HTERT RPE-1 (cell line): Measurements from ENCODE around the gene GRAMD4.

Experiments used
- in situ Hi-C: fragments of 300-500 bp; cut with MboI; formaldehyde crosslinking; loops from 4 replicates; pipeline ENCODE4 v1.14.3; 2020; ENCODE audit warnings: low sequenced_read_pairs

Gene GRAMD4

DNA sequence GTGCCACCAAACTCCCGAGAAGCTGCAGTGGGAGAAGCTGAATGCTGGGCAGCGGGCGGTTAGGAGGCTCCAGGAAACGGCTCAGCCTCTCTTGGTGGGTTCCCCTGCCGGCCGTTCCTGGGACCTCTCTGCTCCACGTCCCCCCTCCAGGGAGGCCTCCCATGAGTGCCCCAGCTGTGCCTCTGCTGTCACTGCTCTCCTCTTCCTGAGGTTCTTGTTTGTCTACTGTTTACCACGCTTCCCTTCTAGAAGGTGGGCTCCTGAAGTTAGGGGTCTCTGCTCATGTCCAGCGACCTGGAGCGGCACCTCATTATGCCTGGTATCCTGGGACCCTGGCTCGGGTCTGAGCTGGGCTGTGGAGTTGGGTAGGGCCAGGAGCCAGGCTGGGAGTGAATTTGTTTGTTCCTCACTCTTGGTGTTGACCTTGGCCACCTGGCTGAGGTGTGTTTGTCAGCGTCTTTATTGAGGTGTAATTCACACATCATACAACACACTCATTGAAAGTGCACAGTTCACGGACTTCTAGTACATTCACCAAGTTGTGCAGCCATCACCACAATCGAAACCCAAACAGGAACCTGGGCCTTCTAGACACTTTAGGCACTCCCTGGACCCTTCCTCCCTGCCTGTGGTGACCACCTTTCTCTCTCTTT, 37.8 kb upstream of the GRAMD4 start:
- in situ Hi-C loops = no loop called here

DNA sequence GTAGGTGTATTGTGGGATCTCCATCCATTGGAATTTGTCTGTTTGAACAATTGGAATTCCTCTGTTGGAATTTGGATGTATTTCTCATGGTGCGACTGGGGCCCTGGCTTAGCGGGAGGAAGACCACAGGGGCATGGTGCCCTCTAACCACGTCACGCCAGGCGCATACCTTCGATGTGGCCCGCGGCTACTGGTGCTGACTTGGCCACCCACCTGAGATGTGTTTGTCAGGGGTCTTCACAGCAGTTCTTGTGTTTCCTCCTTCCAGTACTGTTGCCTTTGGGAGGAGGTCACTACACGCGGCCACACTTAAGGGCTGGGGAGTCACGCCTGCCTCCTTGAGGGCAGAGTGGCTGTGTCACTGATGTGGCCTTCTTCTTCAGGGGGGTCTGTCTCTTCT, 36.6 kb upstream of the GRAMD4 start:
- in situ Hi-C loops = no loop called here

DNA sequence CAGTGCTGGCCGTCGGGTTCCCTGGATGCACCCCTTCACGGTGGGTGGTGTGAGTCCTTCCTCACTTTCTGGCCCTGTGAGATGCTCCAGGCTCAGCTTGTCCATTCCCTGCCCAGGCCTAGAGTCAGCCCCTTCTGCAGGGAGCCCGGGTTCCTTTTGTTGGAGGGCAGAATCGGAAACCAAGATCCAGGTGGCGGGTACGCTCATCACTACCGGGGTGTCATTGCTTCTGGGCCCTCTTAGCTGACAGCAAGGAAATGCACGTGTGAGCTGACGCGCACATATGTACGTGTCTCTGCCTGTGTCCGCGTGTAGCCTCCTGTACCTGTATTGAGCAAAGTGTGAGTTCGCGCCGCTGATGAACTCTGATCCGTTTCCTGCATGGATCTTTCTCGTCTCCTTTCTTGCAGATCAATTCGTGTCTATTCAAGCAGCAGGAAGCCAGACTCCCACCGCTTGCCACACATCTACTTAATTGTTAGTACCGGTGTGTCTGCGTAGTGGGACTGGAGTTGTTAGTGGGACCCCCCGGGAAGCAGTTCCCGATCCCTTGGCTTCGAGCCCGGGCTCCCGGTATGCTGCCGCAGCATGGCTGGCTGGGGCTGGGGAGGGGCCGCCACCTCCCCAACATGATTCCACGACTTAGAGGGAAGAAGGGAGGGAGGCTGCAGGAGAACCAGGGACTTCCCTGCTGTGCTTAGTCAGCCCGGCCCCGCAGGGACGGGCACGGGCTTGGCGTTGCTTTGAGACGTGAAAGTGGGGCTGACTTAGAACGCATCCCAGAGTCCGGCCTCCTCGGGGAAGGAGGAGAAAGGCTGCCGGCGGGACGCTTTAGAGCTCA, 35.9 kb upstream of the GRAMD4 start:
- in situ Hi-C loops = no loop called here

DNA sequence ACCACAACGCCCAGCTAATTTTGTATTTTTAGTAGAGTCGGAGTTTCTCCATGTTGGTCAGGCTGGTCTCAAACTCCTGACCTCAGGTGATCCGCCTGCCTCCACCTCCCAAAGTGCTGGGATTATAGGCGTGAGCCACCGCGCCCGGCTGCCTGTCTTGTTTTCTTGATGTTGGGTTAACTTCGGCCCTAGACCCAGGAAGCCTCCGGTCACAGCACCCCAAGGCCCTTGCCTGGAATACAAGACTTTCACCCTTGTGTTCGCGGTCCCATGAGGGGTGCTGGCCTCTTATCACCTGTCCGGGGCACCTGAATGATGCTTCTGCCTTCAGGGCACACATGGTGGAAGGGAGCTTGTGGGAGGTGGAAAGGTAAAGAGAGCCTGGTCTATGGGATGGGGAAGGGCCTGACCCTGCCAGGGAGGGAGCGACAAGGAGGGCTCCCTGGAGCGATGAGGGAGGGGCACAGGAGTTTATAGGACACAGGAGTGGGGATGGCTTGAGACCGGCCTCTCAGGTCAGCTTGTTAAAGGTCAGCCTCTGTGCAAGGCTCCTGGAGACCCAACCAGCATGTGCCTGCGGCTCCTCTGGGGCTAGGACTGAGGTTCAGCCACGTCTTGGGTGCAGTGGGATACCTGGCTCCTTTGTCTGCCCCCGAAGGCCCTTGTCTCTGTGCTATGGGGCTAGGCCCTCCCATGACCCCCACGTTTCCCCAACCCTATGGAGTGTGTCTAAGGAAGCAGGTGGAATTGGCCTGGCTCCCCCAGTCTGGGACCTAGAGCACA, 34.7 kb upstream of the GRAMD4 start:
- in situ Hi-C loops = no loop called here

DNA sequence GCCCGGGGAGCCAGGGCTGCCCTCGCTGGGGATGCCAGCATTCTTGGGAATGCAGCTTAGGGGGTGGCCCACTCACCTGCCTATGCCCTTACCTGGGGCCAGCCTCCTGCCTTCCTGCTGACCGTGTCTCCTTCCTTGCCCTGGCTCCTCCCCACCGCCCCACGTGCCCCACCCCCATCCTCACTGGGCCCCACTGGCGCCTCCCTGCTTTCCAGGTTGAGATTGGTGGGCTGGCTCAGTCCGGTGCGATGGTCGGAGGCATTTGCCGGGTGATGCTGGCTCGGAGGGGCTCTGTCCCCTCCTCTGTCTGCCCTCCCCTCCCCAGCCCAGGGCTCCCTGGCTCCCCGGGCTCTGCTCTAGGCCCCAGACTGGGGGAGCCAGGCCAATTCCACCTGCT, 34.1 kb upstream of the GRAMD4 start:
- in situ Hi-C loops = no loop called here

DNA sequence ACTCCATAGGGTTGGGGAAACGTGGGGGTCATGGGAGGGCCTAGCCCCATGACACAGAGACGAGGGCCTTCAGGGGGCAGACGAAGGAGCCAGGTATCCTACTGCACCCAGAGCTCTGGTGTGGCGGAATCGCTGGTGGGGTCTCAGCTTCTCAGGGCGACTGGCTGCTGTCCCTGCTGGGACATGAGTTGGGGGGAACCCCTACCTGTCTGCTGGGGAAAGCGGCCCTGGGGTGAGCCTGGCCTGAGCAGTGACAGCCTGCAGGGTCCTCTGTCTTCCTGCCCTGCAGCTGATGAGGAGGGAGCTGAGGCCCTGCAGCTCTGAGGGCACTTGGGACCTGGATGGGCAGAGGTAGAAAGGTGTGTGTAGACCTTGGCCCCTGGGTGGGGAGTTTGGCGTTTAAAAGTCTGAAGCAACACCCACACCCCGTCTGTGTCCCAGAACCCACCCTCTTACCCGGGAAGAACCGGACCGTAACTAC, 33.6 kb upstream of the GRAMD4 start:
- in situ Hi-C loops = no loop called here

DNA sequence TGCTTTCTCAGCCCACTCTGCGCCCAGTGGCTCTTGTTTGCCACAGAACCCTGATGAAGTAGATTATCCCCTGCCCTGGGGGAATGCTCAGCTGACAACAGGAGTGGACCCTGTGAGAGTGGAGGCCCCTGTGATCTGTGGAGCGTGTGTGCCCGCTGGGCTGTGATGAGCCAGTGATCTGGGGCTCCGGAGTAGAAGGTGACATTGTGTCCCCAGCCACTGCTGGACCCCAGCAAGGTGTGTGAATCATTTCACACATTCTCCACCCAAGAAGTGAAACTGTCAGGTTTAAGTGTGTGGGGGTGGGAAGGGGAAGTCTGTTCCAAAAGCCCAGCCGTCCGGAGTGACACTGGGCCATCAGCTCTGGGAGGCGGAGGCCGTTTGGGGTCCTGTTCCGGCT, 33.1 kb upstream of the GRAMD4 start:
- in situ Hi-C loops = no loop called here

DNA sequence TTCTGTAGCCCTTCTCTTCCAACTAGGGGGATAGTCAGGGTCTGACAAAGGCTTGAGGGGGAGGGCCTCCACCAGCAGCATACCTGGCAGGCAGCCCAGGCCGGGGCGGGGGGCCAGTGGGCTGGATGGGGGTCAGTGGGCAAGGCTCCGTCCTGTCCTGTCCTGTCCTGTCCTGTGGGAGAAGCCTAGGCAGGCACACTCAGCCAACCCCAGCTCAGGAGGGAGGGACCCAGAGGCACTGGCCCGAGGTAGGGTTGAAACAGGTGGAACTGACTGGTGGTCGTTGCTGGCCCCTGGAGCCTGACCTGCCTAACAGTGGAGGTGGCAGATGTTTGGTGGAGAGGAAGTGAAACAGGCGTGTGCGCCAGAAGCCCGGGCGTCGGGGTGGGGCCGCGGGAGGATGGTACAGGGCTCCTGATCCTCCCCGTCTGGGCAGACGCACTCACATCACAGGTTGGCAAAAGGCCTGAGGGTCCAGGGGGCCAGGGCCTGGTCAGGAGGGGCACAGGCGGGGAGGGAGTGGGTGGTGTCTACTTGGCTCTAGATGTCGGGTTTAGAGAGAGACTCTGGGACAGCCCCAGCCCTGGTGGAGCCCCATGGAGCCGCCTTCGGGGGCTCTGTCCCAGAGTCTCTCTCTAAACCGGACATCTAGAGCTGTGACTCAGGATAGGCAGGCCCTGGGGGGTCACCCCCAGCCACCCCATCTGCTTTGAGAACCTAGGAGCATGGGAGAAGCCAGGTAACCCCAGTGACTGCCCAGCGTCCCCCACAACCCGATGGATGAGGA, 32.5 kb upstream of the GRAMD4 start:
- in situ Hi-C loops = no loop called here

DNA sequence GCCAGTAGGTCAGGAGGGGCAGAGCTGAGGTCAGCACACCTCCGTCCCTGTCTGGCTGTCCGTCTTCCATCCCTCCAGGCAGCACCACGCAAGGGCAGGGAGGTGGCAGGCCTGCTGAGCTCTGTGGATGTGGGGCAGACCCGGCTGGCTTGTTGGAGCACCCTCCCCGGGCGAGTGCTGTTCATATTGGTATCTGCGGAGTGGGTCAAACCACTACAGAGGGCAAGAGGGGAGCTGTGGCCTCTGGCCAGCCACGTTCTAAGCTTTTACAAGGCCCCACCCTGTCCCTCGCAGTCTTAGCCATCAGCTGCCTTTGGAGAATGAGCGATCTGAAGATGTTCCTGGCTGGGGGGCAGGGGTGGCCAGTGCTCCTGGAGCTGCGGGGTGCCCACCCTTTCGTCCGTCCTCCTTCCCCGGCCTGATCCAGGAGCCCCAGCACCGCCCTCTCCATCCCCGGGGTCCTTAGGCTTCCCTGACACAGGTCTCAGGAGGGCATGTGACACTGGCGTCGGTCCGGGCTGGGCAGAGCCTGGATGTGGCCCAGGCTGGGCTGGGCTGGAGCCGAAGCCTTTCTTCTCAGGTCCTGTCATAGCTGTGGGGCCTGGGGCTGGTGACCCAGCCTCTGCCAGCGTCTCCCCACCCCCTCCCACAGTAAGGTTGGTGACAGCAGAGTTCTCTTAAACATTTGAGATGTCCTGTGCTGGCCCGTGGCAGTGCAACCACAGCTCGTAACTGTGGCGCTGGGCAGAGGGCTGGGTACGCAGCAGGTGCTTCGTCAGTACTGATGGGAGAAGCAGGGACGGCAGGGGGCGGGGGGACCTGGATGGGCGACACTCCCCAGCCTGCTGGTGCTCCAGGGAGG, 31.7 kb upstream of the GRAMD4 start:
- in situ Hi-C loops = no loop called here

DNA sequence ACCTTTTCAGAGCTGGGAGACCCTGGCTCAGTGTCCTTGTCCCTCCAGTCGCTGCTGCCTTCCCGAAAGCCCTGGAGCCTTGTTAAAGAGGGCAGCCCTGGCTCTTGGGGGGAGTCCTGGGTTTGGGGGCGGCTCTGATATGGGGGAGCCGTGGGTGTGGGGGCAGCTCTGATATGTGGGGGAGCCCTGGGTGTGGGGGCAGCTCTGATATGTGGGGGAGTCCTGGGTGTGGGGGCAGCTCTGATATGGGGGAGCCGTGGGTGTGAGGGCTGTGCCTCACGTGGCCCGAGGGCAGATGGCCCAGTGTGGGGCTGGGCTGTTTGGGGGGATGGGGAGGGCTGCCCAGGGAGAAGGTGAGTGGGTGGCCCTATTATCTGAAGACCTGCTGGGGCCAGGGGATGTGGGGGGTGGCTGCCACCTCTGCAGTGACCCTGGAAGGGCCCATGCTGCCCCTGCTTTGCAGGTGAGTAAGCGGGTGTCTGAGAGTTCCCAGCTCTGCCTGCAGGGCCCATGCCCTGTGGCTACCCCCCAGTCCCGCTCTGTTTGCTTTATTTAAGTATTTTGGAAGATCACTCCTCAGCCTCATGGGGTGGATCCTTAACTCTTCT, 30.9 kb upstream of the GRAMD4 start:
- in situ Hi-C loops = no loop called here

DNA sequence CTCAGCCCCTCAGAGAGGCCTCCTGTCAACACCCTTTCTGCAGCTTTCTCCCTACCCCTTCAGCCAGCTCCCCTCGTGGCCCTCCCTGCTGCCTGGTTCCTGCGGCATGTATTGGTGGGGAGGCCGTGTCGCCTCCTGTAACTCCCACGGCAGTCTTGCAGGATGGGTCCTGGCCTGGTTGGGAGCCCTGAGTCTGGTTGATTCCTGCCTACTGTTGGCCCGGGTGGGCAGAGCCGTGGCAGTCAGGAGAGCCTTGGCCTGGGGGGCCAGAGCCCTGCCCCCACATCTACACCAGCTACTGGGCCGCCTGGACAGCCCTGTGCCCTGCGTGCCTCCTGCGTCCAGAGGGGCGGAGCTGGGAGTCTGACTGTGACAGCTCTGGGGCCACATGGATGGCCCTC, 30.3 kb upstream of the GRAMD4 start:
- in situ Hi-C loops = no loop called here

DNA sequence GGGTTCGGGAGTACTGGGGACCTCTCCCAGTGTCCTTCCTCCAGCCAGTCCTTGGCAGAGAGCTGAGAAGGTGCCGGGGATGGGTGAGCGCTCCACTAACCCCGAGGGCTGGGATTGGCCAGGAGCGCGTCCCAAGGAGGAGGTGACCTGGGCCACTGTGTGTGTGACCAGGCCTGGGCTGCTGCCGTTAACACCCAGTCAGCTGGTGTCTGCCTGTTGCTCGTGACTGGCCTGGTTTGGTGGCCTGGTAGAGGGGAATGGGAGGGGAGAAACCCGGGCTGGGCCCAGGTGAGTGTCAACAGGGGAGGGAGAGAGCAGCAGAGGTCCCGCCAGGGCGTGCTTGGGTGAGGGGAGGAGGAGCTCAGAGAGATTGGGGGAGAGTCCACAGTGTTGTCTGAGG, 29.9 kb upstream of the GRAMD4 start:
- in situ Hi-C loops = no loop called here

DNA sequence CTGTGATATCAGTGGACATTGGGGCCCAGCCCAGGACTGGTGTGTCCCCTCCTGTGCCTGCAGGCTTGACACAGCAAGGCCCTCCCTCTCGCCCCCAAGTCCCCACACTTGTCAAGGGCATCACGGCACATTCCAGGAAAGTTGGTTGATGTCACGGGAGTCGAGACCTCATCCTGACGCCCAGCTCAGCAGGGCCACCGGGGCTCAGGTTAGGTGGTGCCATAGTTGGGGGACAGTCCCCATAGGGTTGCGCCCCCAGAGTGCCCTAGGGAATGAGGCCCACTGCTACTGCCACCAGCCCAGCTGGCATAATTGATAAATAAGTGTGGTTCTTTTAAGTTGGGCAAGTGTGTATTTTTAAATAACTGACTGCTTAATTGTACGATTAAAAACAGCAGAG, 28.3 kb upstream of the GRAMD4 start:
- in situ Hi-C loops = no loop called here

DNA sequence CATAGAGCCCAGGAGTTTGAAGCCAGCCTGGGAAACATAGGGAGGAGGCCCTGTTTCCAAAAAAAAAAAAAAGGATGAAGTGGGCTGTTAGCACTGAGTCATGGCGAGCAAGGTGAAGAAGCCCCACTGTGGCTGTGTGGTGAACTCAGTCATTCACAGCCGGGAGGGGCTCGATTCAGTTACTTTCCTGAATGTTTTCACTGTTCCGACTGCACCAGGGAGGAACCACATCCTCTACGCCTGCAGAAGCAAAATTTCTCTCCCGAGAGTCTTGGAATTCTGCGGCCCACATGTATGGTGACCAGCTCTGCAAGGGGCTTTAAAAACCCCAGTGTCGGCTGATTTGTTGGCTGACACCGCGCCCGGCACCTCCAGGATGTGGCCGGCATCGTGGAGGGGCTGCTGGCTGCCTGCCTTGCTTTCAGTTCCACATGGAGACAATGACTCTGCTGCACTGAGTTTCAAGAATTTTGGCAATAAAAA, 27.8 kb upstream of the GRAMD4 start:
- in situ Hi-C loops = no loop called here

DNA sequence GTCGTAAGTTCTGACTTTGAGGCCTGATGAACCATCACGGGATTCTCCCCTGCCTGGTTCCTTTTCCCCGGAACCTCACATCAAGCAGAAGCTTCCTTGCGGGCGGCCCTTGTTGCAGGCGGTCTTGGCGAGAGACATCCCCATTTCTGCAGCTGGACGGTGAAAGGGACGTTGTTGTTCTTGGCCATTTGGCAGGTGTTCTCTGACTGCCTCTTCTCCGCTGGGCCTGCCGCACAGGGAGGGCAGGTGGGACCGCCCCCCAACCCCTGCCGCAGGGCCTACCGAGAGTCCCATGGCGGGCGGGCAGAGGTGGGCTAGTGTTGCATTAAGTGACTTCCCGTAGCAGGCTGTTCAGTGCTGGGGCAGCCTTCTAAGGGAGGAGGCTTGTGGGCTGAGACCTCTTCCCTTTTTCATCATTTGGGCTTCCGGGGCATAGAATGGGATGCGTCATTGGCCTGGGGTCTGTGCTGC, 26.9 kb upstream of the GRAMD4 start:
- in situ Hi-C loops = no loop called here

DNA sequence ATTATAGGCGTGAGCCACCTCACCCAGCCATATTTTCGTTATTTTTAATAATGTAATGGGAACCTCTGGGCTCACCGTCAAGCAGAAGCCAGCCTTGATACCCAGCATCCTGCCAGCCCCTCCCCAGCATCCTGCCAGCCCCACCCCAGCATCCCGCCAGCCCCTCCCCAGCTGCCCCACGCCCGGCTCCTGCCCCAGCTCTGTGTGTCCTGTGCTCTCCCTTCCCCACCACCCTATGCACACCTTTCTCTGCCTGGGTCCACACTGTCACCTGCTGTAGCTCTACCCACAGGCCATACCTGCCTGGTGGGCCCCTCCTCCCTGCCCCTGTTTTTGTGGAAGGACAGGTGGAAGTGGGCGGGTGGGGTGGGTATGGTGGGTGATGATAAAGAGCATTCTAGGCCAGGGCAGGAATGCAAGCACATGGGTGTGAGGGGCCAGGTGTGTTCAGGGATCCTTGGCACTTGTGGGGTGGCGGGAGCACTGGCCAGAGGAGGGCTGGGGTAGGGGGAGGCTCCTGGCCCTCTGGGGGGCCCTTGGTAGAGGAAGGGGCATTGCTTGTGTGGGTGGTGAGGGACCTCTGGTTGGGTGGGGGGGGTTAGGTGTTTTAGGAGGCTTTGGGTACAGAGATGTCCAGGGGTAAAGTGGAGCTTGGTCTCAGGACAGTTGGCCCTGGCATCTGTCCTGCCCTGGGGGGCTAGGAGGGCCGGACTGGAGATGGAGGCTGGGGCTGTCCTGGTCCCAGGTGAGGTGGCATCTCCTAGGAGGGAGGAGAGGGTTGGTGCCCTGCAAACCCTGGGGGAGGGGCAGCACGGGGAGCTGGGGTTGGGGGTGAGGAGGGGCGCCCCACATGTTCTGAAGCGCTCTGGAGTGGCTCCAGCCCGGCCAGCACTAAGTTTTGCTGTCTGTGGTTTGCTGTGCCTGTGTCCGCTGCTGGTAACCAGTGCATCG, 25.9 kb upstream of the GRAMD4 start:
- in situ Hi-C loops = no loop called here

DNA sequence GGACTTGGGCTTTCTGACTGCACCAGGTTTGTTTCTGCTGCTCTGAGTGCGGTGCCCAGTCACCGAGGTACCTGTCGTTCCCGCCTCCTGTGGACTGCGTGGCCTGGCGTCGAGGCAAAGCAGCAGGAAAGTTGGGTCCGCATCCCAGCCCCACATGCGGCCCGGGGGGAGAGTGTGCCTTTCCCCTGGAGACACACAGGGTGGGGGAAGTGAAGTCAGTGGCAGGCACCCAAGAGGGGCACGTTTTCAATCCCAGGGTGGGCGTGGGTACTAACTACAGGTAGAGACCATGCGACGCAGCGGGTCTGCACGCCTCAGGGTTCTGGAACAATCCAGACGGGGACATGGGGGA, 25.3 kb upstream of the GRAMD4 start:
- in situ Hi-C loops = no loop called here

DNA sequence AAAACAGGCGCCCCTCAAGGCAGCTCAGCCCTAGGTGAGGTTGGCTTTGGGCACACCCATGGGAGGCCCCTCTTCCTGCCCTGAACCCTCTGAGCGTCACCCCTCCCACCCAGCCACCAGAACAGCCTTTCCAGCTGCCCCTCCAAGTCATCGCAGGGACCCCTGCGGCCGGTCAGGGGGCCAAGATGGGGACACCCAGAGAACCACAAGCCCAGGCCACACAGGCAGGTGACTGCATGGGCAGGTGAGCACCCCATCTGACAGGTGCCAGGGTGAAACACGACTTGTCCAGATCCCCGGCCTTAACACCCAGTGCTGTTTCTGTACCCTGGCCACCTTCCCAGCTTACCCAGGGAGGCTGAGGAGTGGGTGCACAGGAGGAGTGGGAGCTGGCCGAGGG, 24.6 kb upstream of the GRAMD4 start:
- in situ Hi-C loops = no loop called here
